ENCODE measurements around the gene GRAP2. TPM values are rescaled to one million over a fixed set of nuclear protein-coding genes. Genes with fewer than 3 reads are reported as not detected.

GRAP2 gene
- total RNA-seq, 3 donors from 2014 or later: 19.5 to 40.4 (median 26.4) TPM

DNA sequence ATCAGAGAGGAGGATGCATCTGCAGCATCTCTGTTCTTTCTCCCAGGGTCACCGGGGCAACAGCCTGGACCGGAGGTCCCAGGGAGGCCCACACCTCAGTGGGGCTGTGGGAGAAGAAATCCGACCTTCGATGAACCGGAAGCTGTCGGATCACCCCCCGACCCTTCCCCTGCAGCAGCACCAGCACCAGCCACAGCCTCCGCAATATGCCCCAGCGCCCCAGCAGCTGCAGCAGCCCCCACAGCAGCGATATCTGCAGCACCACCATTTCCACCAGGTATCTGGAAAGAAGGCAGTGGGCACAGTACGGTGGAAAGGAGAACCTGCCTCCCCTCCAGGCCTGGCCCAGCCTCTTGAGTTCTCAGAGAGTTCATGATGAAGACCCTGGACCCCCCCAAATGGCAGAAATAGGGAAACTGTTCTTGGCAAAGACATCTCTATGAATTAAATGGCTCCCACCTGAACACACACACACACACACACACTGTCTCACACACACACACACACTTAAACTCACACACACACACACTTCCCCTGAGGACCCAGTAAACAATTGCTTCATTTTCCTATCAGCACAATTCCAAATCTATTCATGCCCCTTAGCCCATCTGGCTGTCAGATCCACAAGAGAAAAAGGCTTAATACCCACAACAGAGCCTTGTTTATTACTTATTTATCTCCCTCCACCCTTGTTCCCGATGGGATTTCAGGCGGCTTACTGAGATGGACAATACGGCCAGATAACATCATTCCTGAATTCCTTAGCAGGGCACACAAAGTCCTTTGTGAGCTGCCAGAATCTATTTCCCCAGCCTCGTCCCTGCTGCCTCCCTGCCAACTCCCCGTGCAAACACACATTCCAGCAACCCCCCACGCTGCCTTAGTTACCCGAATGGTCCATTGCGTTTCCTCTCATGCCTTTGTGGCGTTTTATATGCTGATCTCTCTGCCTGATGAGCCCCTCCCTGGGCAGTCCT is 67.4 kb downstream of the GRAP2 start:
- H3K4me3 Mint-ChIP-seq: no peak overlapping the region
- H3K9me3 Mint-ChIP-seq: no peaks in the 10 kb centered on the region
- ATAC-seq: no peak
- peaks cover 1% of the 10 kb centered on the region for H3K4me1 Mint-ChIP-seq (ENCODE audit: low read depth)
- no peak for DNase-seq
- no peaks in the 10 kb centered on the region for H3K27me3 Mint-ChIP-seq (ENCODE audit: low read depth)
- H3K36me3 Mint-ChIP-seq (ENCODE audit: insufficient read depth): peaks cover 63% of the 10 kb centered on the region

DNA sequence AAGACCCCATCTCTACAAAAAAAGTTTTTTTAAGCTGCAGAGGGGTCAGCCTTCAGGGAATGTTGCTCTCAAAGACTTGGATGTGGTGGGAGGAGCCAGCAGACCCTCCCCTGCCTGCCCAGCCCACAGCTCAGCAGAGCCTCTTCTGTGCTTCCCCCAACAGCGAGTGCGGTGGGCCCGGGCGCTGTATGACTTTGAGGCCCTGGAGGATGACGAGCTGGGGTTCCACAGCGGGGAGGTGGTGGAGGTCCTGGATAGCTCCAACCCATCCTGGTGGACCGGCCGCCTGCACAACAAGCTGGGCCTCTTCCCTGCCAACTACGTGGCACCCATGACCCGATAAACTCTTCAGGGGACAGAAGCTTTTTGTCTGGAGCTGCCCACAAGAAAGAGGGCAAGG is 69.9 kb downstream of the GRAP2 start:
- no peaks in the 10 kb centered on the region for H3K4me1 Mint-ChIP-seq (ENCODE audit: low read depth)
- H3K27me3 Mint-ChIP-seq (ENCODE audit: low read depth): no peaks in the 10 kb centered on the region
- H3K36me3 Mint-ChIP-seq (ENCODE audit: insufficient read depth): peaks cover 62% of the 10 kb centered on the region
- DNase-seq (no peak), ATAC-seq (no peak)
- no peak overlapping the region for H3K4me3 Mint-ChIP-seq
- no peaks in the 10 kb centered on the region for H3K9me3 Mint-ChIP-seq

DNA sequence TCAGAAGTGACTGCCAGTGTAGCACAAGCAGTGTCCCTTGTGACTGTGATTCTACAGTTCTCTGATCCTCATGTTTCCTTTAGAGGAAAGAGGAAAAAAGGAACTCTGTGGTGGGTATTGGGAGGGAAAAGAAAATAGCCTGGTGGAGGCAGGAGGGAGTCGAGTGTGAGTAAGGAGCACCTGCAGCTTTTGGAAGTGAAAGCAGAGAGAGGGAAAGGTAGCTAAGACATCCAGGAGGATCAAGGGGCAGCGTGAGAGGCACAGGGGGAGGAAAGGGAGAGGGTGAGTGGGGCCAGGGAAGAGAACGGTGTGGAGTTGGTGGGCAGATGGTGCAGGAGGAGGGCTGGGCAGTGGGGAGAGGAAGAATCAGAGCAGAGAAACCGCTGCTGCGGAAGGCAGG is 71.8 kb downstream of the GRAP2 start:
- no peaks in the 10 kb centered on the region for H3K4me1 Mint-ChIP-seq (ENCODE audit: low read depth)
- DNase-seq (no peak), ATAC-seq (no peak)
- H3K27me3 Mint-ChIP-seq (ENCODE audit: low read depth): no peaks in the 10 kb centered on the region
- H3K36me3 Mint-ChIP-seq (ENCODE audit: insufficient read depth): peaks cover 54% of the 10 kb centered on the region
- H3K4me3 Mint-ChIP-seq: no peak overlapping the region
- no peaks in the 10 kb centered on the region for H3K9me3 Mint-ChIP-seq

DNA sequence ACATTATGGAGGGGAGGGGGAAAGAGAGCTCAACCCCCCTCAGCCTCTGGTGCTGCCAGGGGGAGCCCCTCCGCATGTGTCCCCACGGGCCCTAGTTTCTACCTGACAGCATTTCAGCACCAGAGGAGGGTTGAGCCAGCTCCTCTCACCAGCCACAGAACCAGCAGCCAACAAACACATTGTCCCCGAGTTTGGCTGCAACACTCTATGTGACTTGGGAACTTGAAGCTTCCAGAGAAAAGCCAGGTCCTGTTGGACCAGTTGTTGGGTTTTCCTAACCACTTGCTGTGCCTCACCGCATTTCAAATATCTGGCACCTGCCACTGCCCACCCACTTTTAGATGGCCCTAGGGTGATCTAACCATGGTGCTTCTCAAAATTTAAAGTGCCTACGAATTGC is 72.8 kb downstream of the GRAP2 start:
- Mint-ChIP-seq H3K4me1 (ENCODE audit: low read depth) (no peaks in the 10 kb centered on the region), H3K9me3 (no peaks in the 10 kb centered on the region), H3K27me3 (ENCODE audit: low read depth) (no peaks in the 10 kb centered on the region), H3K36me3 (ENCODE audit: insufficient read depth) (peaks cover 50% of the 10 kb centered on the region), H3K4me3 (no peak overlapping the region)
- no peak for DNase-seq
- ATAC-seq: no peak

DNA sequence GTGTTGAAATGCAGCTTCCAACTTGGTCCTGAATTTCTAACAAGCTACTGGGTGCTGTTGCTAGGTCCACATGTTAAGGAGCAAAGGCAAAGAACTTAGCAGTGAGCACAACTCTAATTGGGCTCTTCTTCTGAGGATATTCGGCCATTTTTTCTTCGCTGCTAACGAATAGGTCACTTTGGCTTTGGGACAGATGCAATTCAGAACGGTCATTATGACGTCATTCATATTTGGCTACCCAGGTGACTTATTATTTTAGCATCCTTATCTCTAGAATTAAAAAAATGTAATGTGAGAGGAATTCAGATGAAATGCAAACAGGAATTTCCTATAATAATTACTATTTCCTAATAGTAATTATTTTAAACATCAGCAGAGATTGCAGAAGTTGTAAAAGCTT is 73.2 kb downstream of the GRAP2 start:
- no peak for ATAC-seq
- DNase-seq: no peak
- Mint-ChIP-seq H3K4me1 (ENCODE audit: low read depth) (peaks cover 3% of the 10 kb centered on the region), H3K27me3 (ENCODE audit: low read depth) (no peaks in the 10 kb centered on the region), H3K4me3 (no peak overlapping the region), H3K9me3 (no peaks in the 10 kb centered on the region), H3K36me3 (ENCODE audit: insufficient read depth) (peaks cover 47% of the 10 kb centered on the region)

DNA sequence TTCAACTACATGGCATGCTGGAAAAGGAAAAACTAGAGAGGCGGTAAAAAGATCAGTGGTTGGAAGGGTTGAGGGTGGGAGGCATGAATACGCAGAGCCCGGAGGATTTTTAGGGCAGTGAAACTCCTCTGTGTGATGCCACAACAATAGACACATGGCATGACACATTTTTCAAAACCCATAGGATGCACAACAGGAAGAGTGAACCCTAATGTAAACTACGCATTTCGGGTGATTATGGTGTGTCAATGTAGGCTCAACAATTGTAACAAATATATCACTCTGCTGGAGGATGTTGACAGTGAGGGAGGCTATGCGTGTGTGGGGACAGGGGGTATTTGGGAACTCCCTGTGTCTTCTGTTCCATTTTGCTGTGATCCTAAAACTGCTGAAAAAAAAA is 78.2 kb downstream of the GRAP2 start:
- Mint-ChIP-seq H3K4me3 (no peak overlapping the region), H3K27me3 (ENCODE audit: low read depth) (no peaks in the 10 kb centered on the region), H3K36me3 (ENCODE audit: insufficient read depth) (peaks cover 17% of the 10 kb centered on the region), H3K9me3 (no peaks in the 10 kb centered on the region), H3K4me1 (ENCODE audit: low read depth) (peaks cover 18% of the 10 kb centered on the region)
- no peak for DNase-seq
- ATAC-seq: peak; percentile 57 to 71

DNA sequence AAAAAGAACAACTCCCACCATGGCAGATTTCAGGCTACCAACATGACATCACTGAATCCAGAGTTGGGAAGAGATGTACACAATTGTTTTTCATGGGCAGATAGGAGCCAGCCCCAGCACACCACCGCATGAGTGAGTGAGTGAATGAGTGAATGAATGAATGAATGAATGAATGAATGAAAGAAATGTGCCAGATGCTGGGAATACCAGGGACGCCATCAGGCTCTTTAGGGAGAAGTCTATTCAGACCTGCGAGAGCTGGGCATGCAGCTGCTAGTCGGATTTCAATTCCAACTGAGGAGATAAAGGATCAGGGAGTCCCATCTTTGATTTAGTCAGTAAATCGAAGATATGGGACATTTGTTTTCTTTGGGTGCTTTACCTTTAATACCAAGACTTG is 78.6 kb downstream of the GRAP2 start:
- ATAC-seq: no peak
- DNase-seq: no peak
- H3K4me1 Mint-ChIP-seq (ENCODE audit: low read depth): peaks cover 18% of the 10 kb centered on the region
- no peaks in the 10 kb centered on the region for H3K9me3 Mint-ChIP-seq
- peaks cover 17% of the 10 kb centered on the region for H3K36me3 Mint-ChIP-seq (ENCODE audit: insufficient read depth)
- H3K4me3 Mint-ChIP-seq: no peak overlapping the region
- H3K27me3 Mint-ChIP-seq (ENCODE audit: low read depth): no peaks in the 10 kb centered on the region

DNA sequence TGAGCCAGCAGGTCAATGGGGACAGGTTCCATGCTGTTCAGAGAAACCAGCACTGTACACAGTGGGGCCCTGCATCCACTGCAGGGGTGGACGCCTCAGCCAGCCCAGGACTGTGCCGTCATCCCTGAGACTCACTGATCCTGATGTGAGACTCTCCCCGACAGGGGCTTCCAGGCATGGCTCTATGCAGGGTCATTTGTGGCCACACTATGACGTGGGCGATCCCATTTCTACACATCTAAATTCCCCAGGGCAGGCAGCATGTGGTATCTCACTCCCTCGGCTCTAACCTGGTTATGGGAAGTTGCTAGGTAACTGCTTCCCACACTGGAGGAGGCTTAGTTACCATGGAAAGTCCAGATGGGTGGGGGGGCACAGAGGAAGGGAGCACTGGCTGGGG is 79.7 kb downstream of the GRAP2 start:
- ATAC-seq (no peak), DNase-seq (no peak)
- H3K36me3 Mint-ChIP-seq (ENCODE audit: insufficient read depth): peaks cover 9% of the 10 kb centered on the region
- H3K4me1 Mint-ChIP-seq (ENCODE audit: low read depth): peaks cover 21% of the 10 kb centered on the region
- H3K27me3 Mint-ChIP-seq (ENCODE audit: low read depth): no peaks in the 10 kb centered on the region
- H3K9me3 Mint-ChIP-seq: no peaks in the 10 kb centered on the region
- no peak overlapping the region for H3K4me3 Mint-ChIP-seq

DNA sequence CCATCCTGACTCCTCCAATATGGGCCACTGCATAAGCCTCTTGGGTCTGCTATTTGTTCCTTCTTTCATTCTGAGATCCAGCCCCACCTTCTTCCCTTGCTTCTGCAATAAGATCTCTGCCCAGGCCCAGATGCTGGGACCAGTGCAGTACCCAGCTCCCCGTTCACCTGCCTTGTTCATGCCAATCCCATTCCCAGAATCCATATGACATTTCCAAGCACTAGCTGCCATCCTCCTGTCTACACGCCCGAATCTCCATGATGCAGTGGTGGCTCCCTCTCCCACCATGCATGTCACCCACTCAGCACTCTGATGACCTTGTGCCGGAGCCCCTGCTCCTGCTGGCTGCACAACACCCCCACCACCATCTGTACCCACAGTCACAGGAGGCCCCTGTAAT is 82.5 kb downstream of the GRAP2 start:
- H3K4me1 Mint-ChIP-seq (ENCODE audit: low read depth): peaks cover 26% of the 10 kb centered on the region
- ATAC-seq: no peak
- no peaks in the 10 kb centered on the region for H3K9me3 Mint-ChIP-seq
- DNase-seq: no peak
- H3K27me3 Mint-ChIP-seq (ENCODE audit: low read depth): no peaks in the 10 kb centered on the region
- no peaks in the 10 kb centered on the region for H3K36me3 Mint-ChIP-seq (ENCODE audit: insufficient read depth)
- H3K4me3 Mint-ChIP-seq: no peak overlapping the region

DNA sequence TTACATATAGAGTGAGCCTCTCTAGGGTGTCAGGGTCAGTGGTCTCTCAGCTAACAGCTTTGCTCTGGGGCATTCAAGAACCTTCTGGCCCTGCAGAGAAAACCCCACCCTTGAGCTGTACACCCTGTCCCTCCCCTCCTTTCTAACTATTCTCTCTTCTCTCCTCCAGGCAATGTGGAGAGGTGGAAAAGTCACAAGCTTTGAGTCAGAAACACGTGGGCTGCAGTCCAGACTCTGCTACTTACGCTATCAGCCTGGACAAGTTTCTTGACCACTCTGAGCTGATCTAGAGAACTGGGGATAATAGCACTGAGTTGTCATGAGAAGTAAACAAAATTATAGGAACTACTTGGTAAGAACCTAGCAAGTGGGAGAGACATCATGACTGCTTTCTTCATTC is 83.1 kb downstream of the GRAP2 start:
- H3K4me1 Mint-ChIP-seq (ENCODE audit: low read depth): peaks cover 24% of the 10 kb centered on the region
- H3K9me3 Mint-ChIP-seq: no peaks in the 10 kb centered on the region
- no peaks in the 10 kb centered on the region for H3K27me3 Mint-ChIP-seq (ENCODE audit: low read depth)
- no peak for DNase-seq
- H3K4me3 Mint-ChIP-seq: no peak overlapping the region
- ATAC-seq: no peak
- no peaks in the 10 kb centered on the region for H3K36me3 Mint-ChIP-seq (ENCODE audit: insufficient read depth)

DNA sequence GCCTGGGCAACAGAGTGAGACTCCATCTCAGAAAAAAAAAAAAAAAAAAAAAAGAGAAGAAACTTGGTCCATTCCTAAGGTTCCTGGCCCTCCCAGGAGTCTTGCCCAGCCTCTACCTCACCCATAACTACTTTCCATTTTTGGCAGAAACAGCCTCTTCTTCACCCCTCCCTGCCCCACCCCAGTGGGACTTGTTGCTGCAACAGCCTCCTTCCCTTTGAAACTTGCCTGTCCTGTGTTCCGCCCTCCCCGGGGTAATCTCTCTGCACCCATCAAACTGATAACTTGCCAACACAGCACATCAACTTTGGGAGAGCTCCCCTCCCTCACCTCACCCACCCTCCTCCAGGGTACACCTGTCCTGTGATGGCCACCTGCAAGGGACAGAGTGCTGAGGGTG is 83.9 kb downstream of the GRAP2 start:
- H3K27me3 Mint-ChIP-seq (ENCODE audit: low read depth): no peaks in the 10 kb centered on the region
- peaks cover 18% of the 10 kb centered on the region for H3K4me1 Mint-ChIP-seq (ENCODE audit: low read depth)
- no peaks in the 10 kb centered on the region for H3K36me3 Mint-ChIP-seq (ENCODE audit: insufficient read depth)
- DNase-seq (no peak), ATAC-seq (no peak)
- H3K4me3 Mint-ChIP-seq: no peak overlapping the region
- no peaks in the 10 kb centered on the region for H3K9me3 Mint-ChIP-seq

DNA sequence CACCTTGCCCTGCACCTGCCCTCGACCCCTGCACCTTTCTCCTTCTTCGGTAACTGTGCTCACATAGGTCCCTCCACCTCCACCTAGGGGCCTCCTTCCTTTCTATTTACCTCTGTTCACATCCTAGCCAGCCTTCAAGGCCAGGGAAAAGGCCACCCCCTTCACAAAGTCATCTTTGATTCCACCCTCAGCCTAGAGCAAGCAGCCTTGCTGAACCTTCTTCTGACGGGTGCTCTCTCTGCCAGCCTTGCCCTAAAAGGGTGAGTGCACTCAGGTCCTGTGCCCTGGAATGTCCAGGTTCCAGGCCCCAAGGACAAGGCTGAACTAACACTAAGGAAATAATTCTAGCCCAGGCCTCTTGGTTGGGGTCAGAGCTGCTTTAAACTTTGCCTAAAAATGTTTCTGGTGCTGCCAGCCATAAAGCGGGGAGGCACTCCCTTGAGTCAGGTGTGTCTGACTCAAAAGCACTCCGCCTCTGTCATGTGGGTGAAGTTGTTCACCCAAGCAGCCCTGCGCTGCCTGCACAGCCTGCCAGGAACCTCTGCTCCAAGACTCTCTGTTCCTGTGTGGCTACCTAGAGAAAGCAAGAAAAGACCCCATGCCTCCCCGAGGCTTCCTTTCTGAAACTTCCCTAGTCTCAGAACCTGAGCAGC is 84.6 kb downstream of the GRAP2 start:
- no peaks in the 10 kb centered on the region for H3K27me3 Mint-ChIP-seq (ENCODE audit: low read depth)
- H3K4me1 Mint-ChIP-seq (ENCODE audit: low read depth): peaks cover 11% of the 10 kb centered on the region
- DNase-seq (no peak), ATAC-seq (peak; percentile 84 to 92)
- no peaks in the 10 kb centered on the region for H3K36me3 Mint-ChIP-seq (ENCODE audit: insufficient read depth)
- H3K9me3 Mint-ChIP-seq: no peaks in the 10 kb centered on the region
- H3K4me3 Mint-ChIP-seq: no peak overlapping the region

DNA sequence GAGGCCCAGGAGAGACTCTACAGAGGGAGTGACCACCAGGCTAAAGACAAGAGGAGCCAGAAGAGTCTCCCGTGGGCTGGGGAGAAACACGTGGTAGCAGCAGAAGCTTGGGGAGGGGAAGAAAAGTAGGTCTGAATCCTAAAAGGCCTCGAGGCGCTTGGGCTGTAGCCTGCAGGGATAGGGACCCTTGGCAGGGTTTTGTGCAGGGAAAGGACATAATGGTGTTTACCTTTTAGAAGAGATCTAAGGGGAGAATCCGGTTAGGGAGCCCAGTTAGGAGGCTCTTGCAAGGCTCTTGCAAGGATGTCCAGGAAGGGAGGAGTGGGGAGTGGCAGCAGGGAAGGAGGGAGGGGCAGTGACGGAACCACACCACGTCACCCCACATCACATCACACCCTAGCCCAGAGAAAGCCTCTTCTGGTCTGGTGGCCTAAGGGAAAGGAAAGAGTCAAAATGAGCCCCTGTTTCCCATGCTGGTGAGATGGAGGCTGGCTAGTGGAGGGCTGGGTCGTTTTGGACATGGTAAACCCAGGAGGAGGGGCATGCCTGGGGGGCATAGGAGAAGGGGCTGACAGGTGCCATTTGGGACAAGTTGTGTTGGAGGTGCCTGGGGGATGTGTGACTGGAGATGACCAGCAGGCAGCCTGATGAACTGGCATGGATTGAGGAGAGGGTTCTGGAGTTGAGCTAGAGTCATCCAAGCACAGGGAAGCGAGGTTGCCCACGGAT is 87.7 kb downstream of the GRAP2 start:
- Mint-ChIP-seq H3K27me3 (ENCODE audit: low read depth) (peaks cover 13% of the 10 kb centered on the region), H3K4me3 (no peak overlapping the region), H3K9me3 (no peaks in the 10 kb centered on the region), H3K36me3 (ENCODE audit: insufficient read depth) (no peaks in the 10 kb centered on the region), H3K4me1 (ENCODE audit: low read depth) (peaks cover 8% of the 10 kb centered on the region)
- ATAC-seq (no peak), DNase-seq (no peak)

DNA sequence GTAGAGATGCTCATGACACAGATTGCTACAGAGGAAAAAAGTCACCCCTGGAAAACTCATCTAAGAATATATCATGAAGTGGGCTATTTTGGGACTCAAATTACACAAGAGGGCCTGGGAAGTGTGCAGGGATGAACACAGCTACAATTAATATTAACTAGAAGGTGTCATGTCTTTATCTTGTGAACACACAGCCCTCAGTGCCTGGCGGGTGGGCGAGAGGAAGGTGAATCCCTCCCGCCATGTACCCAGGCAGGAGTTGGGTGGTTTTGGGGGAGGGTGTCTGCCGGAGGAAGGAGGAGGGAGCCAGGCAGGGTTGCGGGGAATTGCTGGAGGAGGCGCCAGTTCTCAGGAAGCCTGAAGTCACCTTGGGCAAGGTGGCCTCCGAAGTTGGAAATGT is 88.7 kb downstream of the GRAP2 start:
- no peak for ATAC-seq
- peaks cover 16% of the 10 kb centered on the region for H3K4me1 Mint-ChIP-seq (ENCODE audit: low read depth)
- no peak overlapping the region for H3K4me3 Mint-ChIP-seq
- no peaks in the 10 kb centered on the region for H3K36me3 Mint-ChIP-seq (ENCODE audit: insufficient read depth)
- DNase-seq: no peak
- H3K9me3 Mint-ChIP-seq: no peaks in the 10 kb centered on the region
- peaks cover 19% of the 10 kb centered on the region for H3K27me3 Mint-ChIP-seq (ENCODE audit: low read depth)
